ENCODE measurements around the gene MFAP2.
"Not testable (repeated sequence)": the region's sequence is repeated elsewhere in the genome, so short reads cannot be mapped to it uniquely, and the experiment has no call there.

GRCh38 chr1:16948282-16948891, 32.0 kb downstream of the MFAP2 start:
- TF ChIP-seq CTCF, POLR2A (IDR thresholded peaks at IDR 0.05): not testable (repeated sequence)
